GM06990 (cell line): ENCODE results near the gene MAPK14.
"Not testable (repeated sequence)": the region's sequence is repeated elsewhere in the genome, so short reads cannot be mapped to it uniquely, and the experiment has no call there.

Experiments
- DNase-seq: peaks from one replicate; pipeline ENCODE4 v3.0.0-alpha.2; 2011; ENCODE audit not compliant: insufficient read length; ENCODE audit errors: extremely low read depth
- H3K27me3 ChIP-seq: replicated peaks from 2 replicates; pipeline ENCODE4 v1.6.0; 2011; ENCODE audit warnings: low read length; ENCODE audit not compliant: control insufficient read depth, insufficient read depth
- H3K36me3 ChIP-seq: 2 replicates; pipeline ENCODE4 v1.5.1; 2011; ENCODE audit warnings: low read length; ENCODE audit not compliant: control insufficient read depth, insufficient read depth
- H3K4me3 ChIP-seq: replicated peaks from 2 replicates; pipeline ENCODE4 v1.5.1; 2011; ENCODE audit warnings: low read depth, mild to moderate bottlenecking, control low read depth, low read length
- TF ChIP-seq, protein P1 (sequence below): IDR thresholded peaks from 2 replicates; pipeline ENCODE4 v1.5.1; 2011; ENCODE audit warnings: low read length, control low read depth, mild to moderate bottlenecking, inconsistent platforms; ENCODE audit not compliant: insufficient read depth, poor library complexity, severe bottlenecking

The MAPK14 gene

DNA sequence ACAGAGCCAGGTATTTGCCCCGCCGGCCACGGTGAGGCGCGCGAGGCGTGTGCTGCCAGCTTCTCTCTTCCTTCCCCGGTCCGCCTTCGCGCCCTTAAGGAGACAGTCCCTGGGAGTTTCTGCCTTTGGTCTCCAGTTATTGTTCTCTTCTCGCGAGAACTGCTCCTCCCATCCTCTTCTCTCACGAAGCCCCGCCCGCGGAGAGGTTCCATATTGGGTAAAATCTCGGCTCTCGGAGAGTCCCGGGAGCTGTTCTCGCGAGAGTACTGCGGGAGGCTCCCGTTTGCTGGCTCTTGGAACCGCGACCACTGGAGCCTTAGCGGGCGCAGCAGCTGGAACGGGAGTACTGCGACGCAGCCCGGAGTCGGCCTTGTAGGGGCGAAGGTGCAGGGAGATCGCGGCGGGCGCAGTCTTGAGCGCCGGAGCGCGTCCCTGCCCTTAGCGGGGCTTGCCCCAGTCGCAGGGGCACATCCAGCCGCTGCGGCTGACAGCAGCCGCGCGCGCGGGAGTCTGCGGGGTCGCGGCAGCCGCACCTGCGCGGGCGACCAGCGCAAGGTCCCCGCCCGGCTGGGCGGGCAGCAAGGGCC lies at the start of gene MAPK14:
Gene MAPK14, plus strand, starts transcription at position 308 of the 587 bp plus-strand sequence. CDS start 350 bp downstream, outside the sequence.
- Histone ChIP-seq H3K4me3 (peak within 1 kb of the TSS; percentile 86), H3K27me3 (no peaks in the 10 kb centered on the region), H3K36me3 (no peaks in the 10 kb centered on the region)
- DNase-seq = peak; percentile 95
- TF ChIP-seq, protein P1, sequence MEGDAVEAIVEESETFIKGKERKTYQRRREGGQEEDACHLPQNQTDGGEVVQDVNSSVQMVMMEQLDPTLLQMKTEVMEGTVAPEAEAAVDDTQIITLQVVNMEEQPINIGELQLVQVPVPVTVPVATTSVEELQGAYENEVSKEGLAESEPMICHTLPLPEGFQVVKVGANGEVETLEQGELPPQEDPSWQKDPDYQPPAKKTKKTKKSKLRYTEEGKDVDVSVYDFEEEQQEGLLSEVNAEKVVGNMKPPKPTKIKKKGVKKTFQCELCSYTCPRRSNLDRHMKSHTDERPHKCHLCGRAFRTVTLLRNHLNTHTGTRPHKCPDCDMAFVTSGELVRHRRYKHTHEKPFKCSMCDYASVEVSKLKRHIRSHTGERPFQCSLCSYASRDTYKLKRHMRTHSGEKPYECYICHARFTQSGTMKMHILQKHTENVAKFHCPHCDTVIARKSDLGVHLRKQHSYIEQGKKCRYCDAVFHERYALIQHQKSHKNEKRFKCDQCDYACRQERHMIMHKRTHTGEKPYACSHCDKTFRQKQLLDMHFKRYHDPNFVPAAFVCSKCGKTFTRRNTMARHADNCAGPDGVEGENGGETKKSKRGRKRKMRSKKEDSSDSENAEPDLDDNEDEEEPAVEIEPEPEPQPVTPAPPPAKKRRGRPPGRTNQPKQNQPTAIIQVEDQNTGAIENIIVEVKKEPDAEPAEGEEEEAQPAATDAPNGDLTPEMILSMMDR = peak; percentile 94

DNA sequence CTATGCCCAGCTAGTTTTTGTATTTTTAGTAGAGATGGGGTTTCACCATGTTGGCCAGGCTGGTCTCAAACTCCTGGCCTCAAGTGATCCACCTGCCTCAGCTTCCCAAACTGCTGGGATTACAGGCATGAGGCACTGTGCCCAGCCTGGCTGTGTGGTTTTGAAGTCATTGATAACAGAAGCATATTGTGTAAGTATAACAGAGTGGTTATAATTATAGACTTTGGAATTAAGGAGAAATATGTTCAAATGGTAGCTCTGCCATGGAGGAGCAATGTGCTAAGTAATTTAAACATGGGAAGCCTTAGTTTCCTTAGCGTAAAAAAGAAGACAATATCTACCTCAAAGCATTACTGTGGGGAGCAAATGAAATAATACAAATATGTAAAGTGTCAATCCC lies 47.5 kb upstream of the MAPK14 start:
- not testable (repeated sequence) for H3K4me3 ChIP-seq, DNase-seq, H3K36me3 ChIP-seq, H3K27me3 ChIP-seq

DNA sequence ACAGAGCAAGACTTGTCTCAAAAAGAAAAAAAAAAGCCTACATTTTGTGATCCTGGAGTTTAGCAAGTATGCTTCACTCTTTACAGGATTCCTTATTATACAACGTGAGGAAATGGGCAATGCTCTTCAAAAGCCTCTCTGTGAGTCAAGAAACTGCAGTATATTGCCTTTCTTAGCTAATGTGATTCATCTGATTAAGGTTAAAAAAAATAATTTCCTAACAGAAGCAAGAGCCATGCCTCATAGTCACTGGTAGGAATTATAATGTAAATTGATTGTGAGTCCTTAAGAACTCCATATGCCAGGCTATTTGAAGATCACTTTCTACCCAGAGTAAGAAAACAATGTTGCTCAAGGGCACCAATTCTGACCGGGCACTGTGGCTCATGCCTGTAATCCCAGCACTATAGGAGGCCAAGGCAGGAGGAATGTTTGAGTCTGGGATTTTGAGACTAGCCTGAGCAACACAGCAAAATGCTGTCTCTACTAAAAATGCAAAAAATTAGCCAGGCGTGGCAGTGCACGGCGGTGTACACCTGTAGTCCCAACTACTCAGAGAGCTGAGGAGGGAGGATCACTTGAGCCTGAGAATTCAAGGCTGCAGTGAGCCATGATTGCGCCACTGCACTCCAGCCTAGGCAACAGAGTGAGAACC lies 46.5 kb upstream of the MAPK14 start:
- Histone ChIP-seq H3K27me3 (no peaks in the 10 kb centered on the region), H3K4me3 (no peak overlapping the region), H3K36me3 (no peaks in the 10 kb centered on the region)
- TF ChIP-seq, protein P1 = no peak
- DNase-seq = no peak

DNA sequence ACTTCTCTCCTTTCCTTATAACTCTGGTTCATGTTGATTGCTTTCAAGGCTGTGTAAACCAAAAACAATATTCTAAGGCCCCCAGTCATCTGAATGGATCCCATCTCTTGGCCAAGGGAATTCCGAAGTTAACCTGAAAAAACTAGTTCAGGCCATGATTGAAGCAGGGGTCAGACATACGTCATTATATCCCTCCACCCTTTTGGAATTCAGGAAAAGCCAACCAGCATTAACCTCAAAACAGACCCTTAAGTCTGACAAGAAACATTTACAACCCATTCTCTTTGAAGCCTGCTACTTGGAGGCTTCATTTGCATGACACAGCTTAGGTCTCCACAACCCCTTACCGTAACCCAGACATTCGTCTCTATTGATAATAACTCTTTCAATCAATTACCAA lies 42.9 kb upstream of the MAPK14 start:
- no peak overlapping the region for H3K4me3 ChIP-seq

DNA sequence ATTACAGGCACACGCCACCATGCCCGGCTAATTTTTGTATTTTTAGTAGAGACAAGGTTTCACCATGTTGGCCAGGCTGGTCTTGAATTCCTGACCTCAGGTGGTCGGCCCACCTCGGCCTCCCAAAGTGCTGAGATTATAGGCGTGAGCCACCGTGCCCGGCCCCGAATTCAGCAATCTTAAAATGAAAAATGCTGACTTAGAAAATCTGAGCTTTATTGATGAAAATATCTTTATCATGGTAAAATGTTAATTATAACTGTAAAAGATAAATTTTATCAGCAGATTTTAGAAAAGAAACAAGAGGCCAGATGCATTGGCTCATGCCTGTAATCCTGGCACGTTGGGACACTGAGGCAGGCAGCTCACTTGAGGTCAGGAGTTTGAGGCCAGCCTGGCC lies 39.6 kb upstream of the MAPK14 start:
- not testable (repeated sequence) for H3K36me3 ChIP-seq, DNase-seq, H3K27me3 ChIP-seq, H3K4me3 ChIP-seq

More for the DNA sequence above, 42.9 kb upstream of the MAPK14 start:
- Histone ChIP-seq H3K27me3 (no peaks in the 10 kb centered on the region), H3K36me3 (no peaks in the 10 kb centered on the region)
- DNase-seq = no peak
- TF ChIP-seq, protein P1 = no peak

DNA sequence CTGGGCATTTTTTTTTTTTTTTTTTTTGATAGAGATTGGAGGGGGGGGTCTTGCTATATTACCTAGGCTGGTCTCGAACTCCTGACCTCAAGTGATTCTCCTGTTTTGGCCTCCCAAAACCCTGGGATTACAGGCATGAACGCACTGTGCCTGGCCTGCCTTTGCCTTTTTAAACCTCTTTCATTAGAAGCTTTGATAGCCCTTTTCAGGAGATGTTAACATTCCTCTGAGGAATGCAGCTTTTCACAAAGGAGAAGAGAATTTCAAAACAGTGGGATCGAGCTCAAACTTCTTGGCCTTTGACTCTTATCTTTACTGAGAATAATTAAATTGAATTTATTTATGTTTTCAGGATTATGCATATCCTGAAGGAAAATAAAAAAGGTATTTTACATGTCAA lies 34.5 kb upstream of the MAPK14 start:
- no peaks in the 10 kb centered on the region for H3K27me3 ChIP-seq
- DNase-seq = no peak
- TF ChIP-seq, protein P1 = no peak
- H3K36me3 ChIP-seq = no peaks in the 10 kb centered on the region
- H3K4me3 ChIP-seq = no peak overlapping the region
